Measurements from ENCODE around the gene SFXN3. TPM values are rescaled to one million over a fixed set of nuclear protein-coding genes. Genes with fewer than 3 reads are reported as not detected.

Gene SFXN3
- total and polyA plus RNA-seq, 3 donors from 2014 or later: 38.5 to 125 (median 70.7) TPM

- Histone ChIP-seq H3K27me3 (no peaks in the 10 kb centered on the region), H3K9me3 (no peaks in the 10 kb centered on the region), H3K4me1 (no peaks in the 10 kb centered on the region), H3K4me3 (no peak overlapping the region), H3K36me3 (ENCODE audit: low read depth, missing control alignments) (no peaks in the 10 kb centered on the region), H3K27ac (no peak overlapping the region)
- DNase-seq: no peak
- no peak for TF ChIP-seq CTCF (IDR thresholded peaks at IDR 0.05)
- no peak for TF ChIP-seq POLR2A (IDR thresholded peaks at IDR 0.05)
- intact Hi-C loops (cut with DNase I; ENCODE audit: low total_unique reads): no loop called here
- WGBS, 2 donors: 26 to 33% methylated on average over 12 to 13 of the region's 13 CpGs
Measured at GRCh38 chr10:101073631-101074030, 42.6 kb downstream of the SFXN3 start.

GRCh38 chr10:101075775-101076174, 44.7 kb downstream of the SFXN3 start:
- no peak overlapping the region for H3K4me3 ChIP-seq
- TF ChIP-seq POLR2A (IDR thresholded peaks at IDR 0.05) (no peak), CTCF (IDR thresholded peaks at IDR 0.05) (no peak)
- no peak overlapping the region for H3K27ac ChIP-seq
- H3K9me3 ChIP-seq: no peaks in the 10 kb centered on the region
- no peaks in the 10 kb centered on the region for H3K27me3 ChIP-seq
- H3K36me3 ChIP-seq (ENCODE audit: low read depth, missing control alignments): no peaks in the 10 kb centered on the region
- intact Hi-C loops (cut with DNase I; ENCODE audit: low total_unique reads): no loop called here
- no peaks in the 10 kb centered on the region for H3K4me1 ChIP-seq
- WGBS, 2 donors: 30 to 36% methylated on average over 4 of the region's 4 CpGs
- DNase-seq: no peak

- H3K27me3 ChIP-seq: no peaks in the 10 kb centered on the region
- intact Hi-C loops (cut with DNase I; ENCODE audit: low total_unique reads): no loop called here
- no peaks in the 10 kb centered on the region for H3K4me1 ChIP-seq
- no peak for DNase-seq
- no peaks in the 10 kb centered on the region for H3K9me3 ChIP-seq
- H3K4me3 ChIP-seq: no peak overlapping the region
- WGBS, 2 donors: 83 to 86% methylated on average over 5 of the region's 5 CpGs
- no peak overlapping the region for H3K27ac ChIP-seq
- TF ChIP-seq CTCF (IDR thresholded peaks at IDR 0.05) (no peak), POLR2A (IDR thresholded peaks at IDR 0.05) (no peak)
- no peaks in the 10 kb centered on the region for H3K36me3 ChIP-seq (ENCODE audit: low read depth, missing control alignments)
Measured at GRCh38 chr10:101076630-101077029, 45.6 kb downstream of the SFXN3 start.

DNA sequence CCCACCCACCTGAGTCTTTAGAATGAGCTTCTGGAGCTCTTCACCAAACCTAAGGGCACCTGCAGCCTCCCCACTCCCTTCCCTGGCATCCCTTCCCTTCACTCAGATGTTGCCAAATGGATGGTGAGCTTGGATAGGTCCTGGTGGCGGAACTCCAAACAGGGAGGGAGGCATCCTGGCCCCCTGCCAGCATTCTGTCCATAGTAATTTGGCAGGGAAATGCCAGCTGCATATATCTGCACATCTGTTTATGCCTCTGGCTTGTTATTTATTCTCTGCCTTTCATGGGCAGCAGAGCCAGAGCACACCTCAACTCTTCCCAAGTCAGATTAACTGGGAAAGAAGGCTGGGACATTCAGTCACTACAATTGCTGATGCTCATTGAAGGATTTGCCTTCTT, 48.8 kb downstream of the SFXN3 start:
- H3K36me3 ChIP-seq (ENCODE audit: low read depth, missing control alignments): no peaks in the 10 kb centered on the region
- no peaks in the 10 kb centered on the region for H3K4me1 ChIP-seq
- TF ChIP-seq CTCF (IDR thresholded peaks at IDR 0.05) (no peak), POLR2A (IDR thresholded peaks at IDR 0.05) (no peak)
- no peaks in the 10 kb centered on the region for H3K27me3 ChIP-seq
- no peaks in the 10 kb centered on the region for H3K9me3 ChIP-seq
- WGBS, 2 donors: 62 to 87% methylated on average over 1 of the region's 1 CpG
- H3K4me3 ChIP-seq: no peak overlapping the region
- intact Hi-C loops (cut with DNase I; ENCODE audit: low total_unique reads): no loop called here
- no peak overlapping the region for H3K27ac ChIP-seq
- no peak for DNase-seq

Data from testis (tissue), 3 donors.